Natural killer cell (primary cell): ENCODE results near the gene NOTUM. TPM values are rescaled to one million over a fixed set of nuclear protein-coding genes. Genes with fewer than 3 reads are reported as not detected.

Source experiments
- ATAC-seq, 3 donors: fragments of 150-1000 bp in 2 of 3; fragments of 200-7000 bp in 1 of 3; cut with Tn5 transposase; 1 replicate in 1 of 3; 2 replicates in 2 of 3; pipeline ENCODE4 v1.10.0; 2021; ENCODE audit warnings: mild to moderate bottlenecking in 2 of 3, moderate library complexity in 2 of 3
- DNase-seq, 2 donors: peaks; one replicate each; pipeline versions ENCODE4 v3.0.0 to v3.0.0-alpha.2; 2013 to 2021; ENCODE audit warnings: mixed read lengths in 1 of 2
- H3K27ac ChIP-seq: one replicate; pipeline ENCODE4 v1.5.1; 2013; ENCODE audit warnings: mild to moderate bottlenecking, low read length
- H3K27me3 ChIP-seq: one replicate; pipeline ENCODE4 v1.6.1; 2013; ENCODE audit warnings: low read length; ENCODE audit not compliant: control insufficient read depth, insufficient read depth
- H3K36me3 ChIP-seq: one replicate; pipeline ENCODE4 v1.6.1; 2013; ENCODE audit warnings: low read length; ENCODE audit not compliant: control insufficient read depth, insufficient read depth
- H3K4me1 ChIP-seq: one replicate; pipeline ENCODE4 v1.6.1; 2013; ENCODE audit warnings: low read length; ENCODE audit not compliant: control insufficient read depth, insufficient read depth
- H3K4me3 ChIP-seq: one replicate; pipeline ENCODE4 v1.5.1; 2013; ENCODE audit warnings: low read length
- H3K9me3 ChIP-seq: one replicate; pipeline ENCODE4 v1.6.1; 2013; ENCODE audit warnings: low read length; ENCODE audit not compliant: control insufficient read depth, insufficient read depth
- H3K27ac Mint-ChIP-seq, 2 donors: one replicate each; pipeline ENCODE4 v1.8.0; 2022; ENCODE audit warnings: mild to moderate bottlenecking in 2 of 2, mixed read lengths in 2 of 2, moderate library complexity in 1 of 2
- H3K27me3 Mint-ChIP-seq, 2 donors: one replicate each; pipeline ENCODE4 v1.8.0; 2022; ENCODE audit warnings: low read depth in 2 of 2, mixed read lengths in 2 of 2
- H3K36me3 Mint-ChIP-seq: one replicate; pipeline ENCODE4 v1.8.0; 2022; ENCODE audit warnings: mixed read lengths
- H3K4me1 Mint-ChIP-seq, 2 donors: one replicate each; pipeline ENCODE4 v1.8.0; 2022; ENCODE audit warnings: mixed read lengths in 2 of 2
- H3K4me3 Mint-ChIP-seq: one replicate; pipeline ENCODE4 v1.8.0; 2022; ENCODE audit warnings: mild to moderate bottlenecking, moderate library complexity, mixed read lengths
- H3K9me3 Mint-ChIP-seq, 2 donors: one replicate each; pipeline ENCODE4 v1.8.0; 2022; ENCODE audit warnings: mixed read lengths in 2 of 2
- whole genome bisulfite sequencing: methylation state at CpG from one replicate; pipeline ENCODE4 v1.1.7; 2013; ENCODE audit warnings: missing lambda C conversion rate; ENCODE audit not compliant: insufficient coverage; 5-methylcytosine and 5-hydroxymethylcytosine counted together
- intact Hi-C: fragments of 100-400 bp; cut with micrococcal nuclease; formaldehyde crosslinking; loops from one replicate; pipeline ENCODE4 v1.14.2; 2022
- total RNA-seq, 4 donors: library from RNA; stranded (reverse); fragments of 120-200 nt in 1 of 4; gene quantifications; one replicate each; pipeline versions ENCODE4 v1.2.3 to v1.2.4, GENCODE V29; 2013 to 2022
- TF ChIP-seq, protein P1 (sequence below): fragments of 200-600 bp; IDR thresholded peaks from one replicate; pipeline ENCODE4 v1.8.0; 2022; ENCODE audit warnings: antibody characterized with exemption

NOTUM gene
- total RNA-seq, 3 donors from 2014 or later (not counting 1 experiment from before 2014, with no cell fraction given), result not detected

DNA sequence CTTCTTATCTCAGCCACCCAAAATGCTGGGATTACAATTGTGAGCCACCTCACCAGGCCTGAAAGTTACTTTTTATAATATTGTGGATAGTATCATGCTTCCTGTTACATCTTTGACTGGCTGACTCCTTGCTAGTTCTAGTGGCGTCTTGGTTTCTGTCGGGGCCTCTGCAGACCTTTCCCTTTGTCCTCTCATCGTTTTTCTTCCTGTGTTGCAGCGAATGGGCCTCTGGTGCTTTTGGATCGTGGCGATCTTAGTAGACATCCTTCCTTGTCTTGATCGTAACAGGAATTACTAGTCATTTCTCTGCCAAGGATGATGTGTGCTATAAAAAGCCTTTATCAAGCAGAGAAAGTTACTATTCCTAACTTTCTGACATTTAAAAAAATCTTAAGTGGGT is 37.2 kb upstream of the NOTUM start:
- 97% methylated on average over 7 of the region's 7 CpGs for WGBS
- H3K27ac ChIP-seq, result no peak overlapping the region
- peaks cover 3% of the 10 kb centered on the region for H3K36me3 ChIP-seq
- no peaks in the 10 kb centered on the region for H3K27me3 Mint-ChIP-seq
- intact Hi-C loops, result no loop called here
- H3K9me3 ChIP-seq, result no peaks in the 10 kb centered on the region
- no peaks in the 10 kb centered on the region for H3K36me3 Mint-ChIP-seq
- no peaks in the 10 kb centered on the region for H3K27me3 ChIP-seq
- no peak overlapping the region for H3K27ac Mint-ChIP-seq
- no peaks in the 10 kb centered on the region for H3K4me1 Mint-ChIP-seq
- ATAC-seq (no peak), DNase-seq (no peak)
- no peak overlapping the region for H3K4me3 Mint-ChIP-seq
- TF ChIP-seq, protein P1, sequence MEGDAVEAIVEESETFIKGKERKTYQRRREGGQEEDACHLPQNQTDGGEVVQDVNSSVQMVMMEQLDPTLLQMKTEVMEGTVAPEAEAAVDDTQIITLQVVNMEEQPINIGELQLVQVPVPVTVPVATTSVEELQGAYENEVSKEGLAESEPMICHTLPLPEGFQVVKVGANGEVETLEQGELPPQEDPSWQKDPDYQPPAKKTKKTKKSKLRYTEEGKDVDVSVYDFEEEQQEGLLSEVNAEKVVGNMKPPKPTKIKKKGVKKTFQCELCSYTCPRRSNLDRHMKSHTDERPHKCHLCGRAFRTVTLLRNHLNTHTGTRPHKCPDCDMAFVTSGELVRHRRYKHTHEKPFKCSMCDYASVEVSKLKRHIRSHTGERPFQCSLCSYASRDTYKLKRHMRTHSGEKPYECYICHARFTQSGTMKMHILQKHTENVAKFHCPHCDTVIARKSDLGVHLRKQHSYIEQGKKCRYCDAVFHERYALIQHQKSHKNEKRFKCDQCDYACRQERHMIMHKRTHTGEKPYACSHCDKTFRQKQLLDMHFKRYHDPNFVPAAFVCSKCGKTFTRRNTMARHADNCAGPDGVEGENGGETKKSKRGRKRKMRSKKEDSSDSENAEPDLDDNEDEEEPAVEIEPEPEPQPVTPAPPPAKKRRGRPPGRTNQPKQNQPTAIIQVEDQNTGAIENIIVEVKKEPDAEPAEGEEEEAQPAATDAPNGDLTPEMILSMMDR, result no peak
- H3K4me3 ChIP-seq, result no peak overlapping the region
- no peaks in the 10 kb centered on the region for H3K9me3 Mint-ChIP-seq
- H3K4me1 ChIP-seq, result no peaks in the 10 kb centered on the region

DNA sequence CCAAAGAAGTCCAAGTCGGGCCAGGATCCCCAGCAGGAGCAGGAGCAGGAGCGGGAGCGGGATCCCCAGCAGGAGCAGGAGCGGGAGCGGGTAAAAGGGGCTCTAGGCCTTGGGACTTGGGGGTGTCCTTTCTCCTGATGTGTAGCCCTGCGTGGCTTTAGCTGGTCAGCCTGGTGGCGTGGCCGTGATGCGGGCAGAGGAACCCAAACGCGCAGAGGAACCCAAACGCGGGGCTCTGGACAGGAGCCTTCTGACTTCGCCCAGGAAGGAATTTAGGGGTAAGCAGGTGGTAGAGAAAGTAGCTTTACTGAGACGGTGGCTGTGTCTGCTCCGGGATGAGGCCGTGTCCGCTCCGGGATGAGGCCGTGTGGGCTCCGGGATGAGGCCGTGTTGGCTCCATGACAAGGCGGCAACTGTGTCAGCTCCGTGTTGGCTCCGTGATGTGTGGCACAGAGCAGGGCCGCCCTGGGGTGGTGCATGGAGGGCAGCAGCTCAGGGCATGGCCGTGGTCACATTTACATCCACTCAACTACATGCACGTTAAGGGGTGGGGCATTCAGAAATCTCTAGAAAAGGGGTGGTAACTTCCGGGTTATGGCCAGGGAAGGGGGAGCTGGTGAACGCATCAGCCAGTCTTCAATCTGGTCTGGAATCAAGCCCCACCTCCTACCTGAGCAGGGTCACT is 35.9 kb upstream of the NOTUM start:
- intact Hi-C loops, result no loop called here
- 95% methylated on average over 30 of the region's 30 CpGs for WGBS
- TF ChIP-seq, protein P1, result no peak
- Mint-ChIP-seq H3K4me3 (no peak overlapping the region), H3K27ac (no peak overlapping the region), H3K9me3 (no peaks in the 10 kb centered on the region), H3K4me1 (no peaks in the 10 kb centered on the region), H3K36me3 (no peaks in the 10 kb centered on the region), H3K27me3 (no peaks in the 10 kb centered on the region)
- no peak overlapping the region for H3K27ac ChIP-seq
- DNase-seq (no peak), ATAC-seq (no peak)
- no peaks in the 10 kb centered on the region for H3K27me3 ChIP-seq
- H3K4me3 ChIP-seq, result no peak overlapping the region
- H3K4me1 ChIP-seq, result no peaks in the 10 kb centered on the region
- H3K36me3 ChIP-seq, result peaks cover 3% of the 10 kb centered on the region
- H3K9me3 ChIP-seq, result no peaks in the 10 kb centered on the region

GRCh38 chr17:81996232-81996756 is 35.3 kb upstream of the NOTUM start:
- Histone ChIP-seq H3K4me3 (no peak overlapping the region), H3K27me3 (no peaks in the 10 kb centered on the region), H3K4me1 (no peaks in the 10 kb centered on the region), H3K36me3 (peaks cover 3% of the 10 kb centered on the region), H3K27ac (no peak overlapping the region), H3K9me3 (no peaks in the 10 kb centered on the region)
- TF ChIP-seq, protein P1, result no peak
- ATAC-seq (no peak), DNase-seq (no peak)
- no peaks in the 10 kb centered on the region for H3K4me1 Mint-ChIP-seq
- no peaks in the 10 kb centered on the region for H3K9me3 Mint-ChIP-seq
- no peak overlapping the region for H3K27ac Mint-ChIP-seq
- H3K36me3 Mint-ChIP-seq, result no peaks in the 10 kb centered on the region
- intact Hi-C loops, result no loop called here
- H3K27me3 Mint-ChIP-seq, result no peaks in the 10 kb centered on the region
- WGBS, result 94% methylated on average over 28 of the region's 28 CpGs
- H3K4me3 Mint-ChIP-seq, result no peak overlapping the region
